GM19035 (cell line): Measurements from ENCODE around the gene RAG2.
A peak's percentile ranks its signal among the peaks of the same experiment; 100 is the strongest.

Experiments
- ATAC-seq: cut with Tn5 transposase; IDR thresholded peaks from one replicate; pipeline ENCODE4 v1.9.1; 2021; ENCODE audit not compliant: unreplicated experiment

RAG2 gene

DNA sequence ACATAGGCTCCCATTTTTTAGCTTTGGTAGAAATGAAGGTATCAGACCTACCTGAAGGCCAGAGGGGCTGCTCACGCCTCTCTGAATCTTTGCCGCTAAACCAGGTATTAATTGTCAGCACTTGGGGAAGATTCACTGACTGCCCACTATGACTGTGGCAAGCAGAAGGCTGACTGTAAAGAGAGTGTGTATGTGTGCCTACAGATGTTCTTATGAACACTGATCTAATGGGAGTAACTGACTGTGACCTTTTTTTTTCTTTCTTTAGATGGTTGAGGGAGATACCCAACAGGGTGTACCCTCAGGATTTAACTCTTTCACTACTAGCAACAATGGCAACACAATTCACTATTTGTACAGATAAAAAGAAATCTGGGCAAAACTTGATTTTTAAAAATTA, at the start of gene RAG2:
Gene RAG2, minus strand, starts transcription at position 186 of the 400 bp plus-strand sequence. CDS start 4,068 bp downstream, outside the sequence.
- no peak for ATAC-seq

DNA sequence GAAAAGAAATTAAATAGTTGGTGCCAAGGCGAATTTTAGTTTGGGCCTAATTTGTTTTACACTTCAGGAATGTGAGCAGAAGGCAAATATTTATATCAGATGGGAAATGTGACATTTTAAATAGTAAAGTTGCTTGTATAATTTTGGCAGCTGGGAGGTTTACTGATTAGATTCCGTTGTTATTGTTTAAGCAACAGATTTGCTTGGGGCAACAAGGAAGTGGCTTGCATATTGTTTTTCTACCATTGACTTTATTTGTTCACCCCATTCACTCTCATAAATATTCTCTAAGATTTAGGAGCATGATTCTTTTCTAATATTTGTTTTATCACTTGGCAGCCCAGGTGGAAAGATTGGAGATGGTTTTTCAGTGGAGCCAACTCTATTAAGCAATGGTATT, 40.5 kb upstream of the RAG2 start:
- ATAC-seq, result no peak

DNA sequence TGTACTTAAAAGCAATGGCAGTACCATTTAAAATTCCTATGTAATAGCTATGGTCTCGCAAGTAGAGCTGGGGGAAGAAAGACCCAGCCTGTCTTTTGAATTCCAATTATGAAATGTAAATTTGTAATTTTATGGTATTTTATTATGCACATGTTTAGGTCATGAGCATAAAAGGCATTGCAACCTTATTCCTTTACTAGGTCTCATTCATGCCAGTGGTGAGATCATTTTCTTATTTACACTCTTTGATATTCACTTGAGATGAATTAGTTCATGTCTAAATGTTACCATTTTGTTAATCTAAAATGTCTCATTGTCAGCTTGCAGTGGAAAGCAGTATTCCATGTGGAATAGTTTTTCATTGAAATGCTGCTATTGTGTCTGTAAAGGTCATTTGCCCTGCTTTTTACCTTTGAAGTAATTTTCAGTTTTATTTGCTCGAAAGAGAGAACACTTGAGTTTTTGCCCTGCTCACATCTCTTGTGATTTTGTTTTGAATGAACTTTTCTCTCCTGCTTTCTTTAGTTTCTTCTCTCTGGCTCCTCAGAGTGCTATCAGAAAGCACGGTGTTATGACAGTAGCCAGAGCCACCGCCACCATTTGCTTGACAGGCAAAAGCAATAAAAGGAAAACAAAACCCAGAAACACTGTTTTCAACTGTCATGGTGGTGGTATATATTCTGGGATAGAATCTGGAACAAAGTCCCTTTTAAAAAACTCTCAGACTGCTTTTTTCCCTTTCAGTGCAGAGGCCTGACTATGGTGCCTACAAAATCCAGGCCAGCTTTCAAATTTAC, 37.2 kb upstream of the RAG2 start:
- ATAC-seq, result no peak

DNA sequence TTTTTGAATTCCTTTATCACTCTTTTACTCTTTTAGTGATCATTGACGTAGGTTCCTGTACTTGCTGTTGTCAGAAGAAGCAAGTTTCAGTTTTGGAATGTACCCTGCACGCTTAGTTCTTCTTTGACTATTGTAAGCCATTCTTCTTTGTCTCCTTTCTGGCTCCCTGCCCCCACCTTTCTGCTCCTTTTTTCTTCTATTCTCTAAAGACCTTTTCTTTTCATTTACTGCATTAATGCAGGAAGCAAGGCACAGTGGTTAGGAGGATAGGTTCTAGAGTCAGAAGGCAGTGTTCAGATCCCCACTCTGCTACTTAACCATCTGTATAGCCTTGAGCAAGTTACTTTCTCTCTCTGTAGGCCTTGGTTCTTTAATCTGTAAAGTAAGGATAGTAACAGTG, 33.7 kb upstream of the RAG2 start:
- peak; percentile 88 for ATAC-seq

DNA sequence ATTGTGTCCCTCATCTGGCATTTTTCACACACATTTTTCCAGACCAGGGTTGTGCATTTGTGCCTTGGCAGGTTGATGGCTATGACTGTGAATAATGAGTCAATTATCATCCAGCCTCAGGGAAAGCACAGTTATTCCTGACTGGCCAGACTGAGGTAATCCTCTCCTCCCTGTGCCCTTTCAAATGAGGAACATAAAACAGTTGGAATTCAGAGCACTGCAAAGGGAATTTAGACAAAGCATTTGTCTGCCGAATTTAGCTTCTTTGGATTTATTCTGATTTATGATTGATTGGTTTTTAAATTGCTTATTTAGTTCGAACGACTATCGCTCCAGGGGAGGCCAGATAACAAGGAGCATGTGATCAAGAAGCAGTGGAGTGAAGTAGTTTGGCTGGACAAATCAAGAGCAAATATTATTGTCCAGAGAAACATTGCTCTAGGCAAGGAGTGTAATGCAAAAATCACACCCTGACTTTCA, 30.8 kb upstream of the RAG2 start:
- no peak for ATAC-seq

DNA sequence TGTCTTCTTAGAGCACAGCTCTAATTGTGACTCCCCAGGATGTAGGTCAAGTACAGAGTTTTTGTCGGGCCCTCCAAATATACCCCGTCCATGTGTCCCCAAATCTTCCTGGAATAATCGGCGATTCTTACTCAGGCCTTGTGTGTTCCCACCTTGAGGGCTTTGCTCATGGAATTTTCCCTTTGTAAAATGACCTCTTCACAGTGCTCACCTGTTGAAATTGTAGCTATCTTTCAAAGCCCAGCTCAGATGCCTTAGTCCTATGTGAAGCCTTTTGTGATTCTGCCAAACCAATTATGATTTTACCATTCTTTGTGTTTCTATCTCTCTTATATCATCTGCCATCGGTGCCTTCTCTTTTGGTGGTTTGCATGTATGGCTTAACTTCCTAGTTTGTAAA, 30.1 kb upstream of the RAG2 start:
- ATAC-seq, result no peak

DNA sequence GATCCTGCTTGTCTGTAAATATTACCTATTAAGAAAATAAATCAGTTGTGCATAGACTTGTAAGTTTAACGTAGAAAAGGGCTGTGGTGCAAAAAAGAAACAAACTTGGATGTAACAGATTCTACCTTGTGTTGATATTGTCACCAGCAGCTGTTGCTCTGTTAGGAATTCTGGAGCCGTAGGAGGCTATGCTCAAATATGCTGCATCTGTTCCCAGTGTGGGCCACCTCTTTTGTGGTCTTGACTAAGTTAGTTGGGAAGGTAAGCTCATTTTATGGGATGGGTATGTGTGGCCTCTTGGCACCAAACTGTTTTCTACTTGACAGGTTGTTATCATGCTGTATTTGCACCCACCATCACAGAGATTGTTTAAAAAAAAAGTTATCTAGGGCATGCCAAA, 29.4 kb upstream of the RAG2 start:
- ATAC-seq, result no peak

DNA sequence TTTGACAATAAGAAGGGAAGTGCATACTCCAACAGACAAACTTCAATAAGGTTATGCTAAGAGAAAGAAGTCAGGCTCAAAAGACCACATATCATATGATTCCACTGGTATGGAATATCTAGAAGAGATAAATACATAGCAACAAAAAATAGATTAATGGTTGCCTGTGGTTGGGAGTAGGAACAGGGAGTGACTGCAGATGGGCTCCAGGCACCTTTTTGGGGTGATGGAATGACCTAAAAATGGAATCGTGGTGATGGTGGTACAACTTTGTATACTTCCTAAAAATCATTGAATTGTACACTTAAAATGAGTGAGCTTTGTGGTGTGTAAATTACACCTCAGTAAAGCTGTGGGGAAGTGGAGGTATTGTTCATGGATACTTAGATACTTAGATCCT, 29.0 kb upstream of the RAG2 start:
- ATAC-seq, result no peak

DNA sequence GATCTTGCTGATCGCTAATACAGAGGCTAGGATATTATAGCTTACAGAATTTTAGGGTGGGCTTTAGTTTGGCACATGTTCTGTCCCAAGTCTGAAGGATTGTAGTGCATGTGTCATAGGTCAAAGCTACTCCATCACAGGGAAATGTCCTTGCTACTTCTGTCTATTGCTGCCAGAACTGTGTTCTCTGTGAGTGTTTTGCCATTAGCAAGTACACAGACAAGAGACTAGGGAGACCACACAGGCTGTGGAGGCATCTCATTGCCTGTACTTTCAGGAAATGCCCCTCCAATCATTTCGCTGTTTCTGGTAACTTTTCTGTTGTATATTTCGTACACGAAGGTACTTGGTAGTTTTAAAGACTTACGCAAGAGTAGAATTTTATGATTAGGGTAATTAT, 25.5 kb upstream of the RAG2 start:
- ATAC-seq, result no peak

DNA sequence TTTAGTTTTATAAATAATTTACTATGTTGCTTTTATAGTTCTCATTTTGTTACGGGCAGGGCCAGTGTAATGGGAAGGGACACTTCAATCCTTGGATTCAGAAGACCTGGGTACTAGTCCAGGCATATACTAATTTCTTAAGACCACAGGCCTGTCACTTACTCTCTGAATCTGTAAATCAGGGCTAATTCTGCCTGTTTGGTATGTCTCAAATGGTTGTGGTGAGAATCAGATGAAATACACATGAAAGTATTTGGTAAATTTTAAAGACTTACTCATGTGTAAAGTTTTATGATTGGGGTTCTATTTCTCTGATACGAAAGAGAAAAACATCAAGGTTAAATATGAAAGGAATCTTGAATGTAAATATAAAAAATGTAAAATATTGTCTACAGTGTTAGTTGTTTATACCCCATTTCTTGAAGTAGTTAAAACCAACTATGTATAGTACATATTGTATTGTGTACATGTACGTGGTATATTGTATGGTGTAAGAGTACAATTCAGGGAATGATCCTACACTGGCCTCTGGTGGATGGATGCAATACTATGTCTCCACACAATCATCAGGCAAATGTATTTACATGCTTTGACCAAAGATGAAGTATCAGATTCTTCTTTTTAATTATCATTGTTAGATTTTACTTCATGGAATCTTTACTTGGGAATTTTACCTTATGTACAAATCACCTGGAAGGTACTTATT, 24.5 kb upstream of the RAG2 start:
- peak; percentile 76 for ATAC-seq

DNA sequence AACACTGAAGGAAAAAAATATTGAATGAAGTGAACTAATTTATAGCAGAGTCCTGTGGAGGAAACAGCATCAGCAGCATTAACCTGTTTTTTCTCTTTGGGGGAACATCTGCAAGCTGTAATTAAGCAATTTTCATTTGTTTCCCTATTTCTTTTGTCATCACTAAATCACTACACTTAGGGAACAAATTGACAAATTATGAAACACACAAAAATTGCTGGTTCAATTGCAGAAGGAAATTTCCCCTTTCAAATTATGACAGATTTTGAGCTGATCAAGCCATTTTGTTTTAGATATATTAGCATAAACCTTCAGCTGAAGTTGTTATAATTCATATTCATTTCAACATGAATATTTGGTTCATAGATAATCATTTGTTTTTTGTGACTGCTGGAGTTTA, 22.2 kb upstream of the RAG2 start:
- no peak for ATAC-seq

DNA sequence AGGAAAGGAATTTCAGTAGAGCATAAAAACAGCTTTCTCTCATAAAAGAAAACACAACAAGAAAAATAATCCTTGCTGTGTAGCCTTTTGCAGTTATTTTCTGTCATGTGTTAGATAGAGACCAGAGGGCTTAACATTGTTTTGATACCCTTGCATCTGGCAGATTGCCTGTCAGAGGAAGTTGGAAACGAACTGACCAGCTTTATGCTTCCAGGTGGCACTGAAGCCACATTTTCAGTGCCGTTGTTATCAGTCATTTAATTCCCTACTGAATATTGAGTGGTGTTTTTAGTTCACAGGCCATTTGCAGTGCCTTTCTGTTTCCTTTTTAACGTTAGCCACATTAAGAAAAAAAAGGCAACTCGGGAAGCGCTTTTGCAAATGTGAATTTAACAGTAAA, 21.5 kb upstream of the RAG2 start:
- ATAC-seq, result no peak

DNA sequence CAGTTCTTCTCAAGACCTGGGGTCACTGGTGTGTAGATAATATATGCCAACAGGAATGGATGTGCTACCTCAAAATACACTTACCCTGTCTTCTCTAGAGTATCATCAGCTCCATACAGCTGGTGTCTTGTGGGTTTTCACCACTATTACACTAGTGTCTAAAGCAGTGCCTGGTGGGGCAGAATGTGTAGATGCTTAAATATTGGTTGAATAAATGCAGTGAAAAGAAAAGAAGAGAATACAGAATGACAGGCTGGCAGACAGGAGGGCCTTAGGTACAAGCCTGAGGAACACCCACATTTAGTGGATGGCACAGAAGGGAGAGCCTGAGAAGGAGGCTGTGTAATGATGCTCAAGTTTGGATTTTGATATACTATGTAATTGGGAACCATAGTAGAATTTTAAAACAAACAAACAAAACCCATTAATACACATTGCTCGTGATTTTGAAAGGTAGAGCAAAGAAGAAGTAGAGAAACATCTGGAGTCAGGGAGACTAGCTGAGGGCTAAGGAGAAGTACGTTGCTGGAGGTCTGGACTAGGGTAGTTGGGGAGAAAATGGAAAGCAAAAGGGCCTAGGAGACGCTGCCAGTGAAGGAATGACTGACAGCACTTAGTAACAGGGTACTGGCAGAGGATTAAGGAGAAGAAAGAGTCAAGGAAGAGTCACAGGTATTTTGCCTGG, 20.5 kb upstream of the RAG2 start:
- no peak for ATAC-seq

DNA sequence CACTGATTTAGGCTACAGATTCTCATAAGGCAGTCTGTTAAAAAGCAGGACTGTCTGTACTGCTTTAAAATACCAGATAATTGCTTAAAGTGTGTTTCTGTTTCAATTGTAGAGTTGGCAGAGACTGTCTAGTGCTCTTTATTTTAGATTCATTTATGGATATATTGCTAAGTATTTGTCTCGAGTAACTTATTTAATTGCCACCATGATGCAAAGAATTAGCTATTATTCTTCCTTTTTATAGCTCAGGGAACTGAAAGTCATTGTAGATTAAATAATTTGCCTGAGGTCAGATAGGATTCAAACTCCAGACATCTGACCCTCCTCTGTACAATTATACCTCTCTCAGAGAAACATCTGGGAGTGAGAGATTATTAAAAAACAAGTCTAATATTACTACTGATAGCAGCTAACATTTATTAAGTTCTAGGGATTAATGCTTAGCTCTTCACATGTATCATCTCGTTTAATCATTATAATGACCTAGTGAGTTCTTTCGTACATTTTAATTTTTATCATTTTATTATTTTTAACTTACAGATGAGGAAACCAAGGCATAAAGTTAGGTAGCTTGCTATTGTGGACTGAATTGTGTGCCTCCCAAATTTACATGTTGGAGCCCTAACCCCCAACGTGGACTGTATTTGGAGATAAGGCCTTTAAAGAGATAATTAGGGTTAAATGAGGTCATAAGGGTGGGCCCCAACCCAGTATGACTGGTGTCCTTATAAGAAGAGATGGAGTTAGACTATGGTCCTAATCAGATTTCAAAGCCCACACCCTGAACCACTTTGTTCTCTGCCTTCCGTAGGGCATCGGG, 19.7 kb upstream of the RAG2 start:
- no peak for ATAC-seq

DNA sequence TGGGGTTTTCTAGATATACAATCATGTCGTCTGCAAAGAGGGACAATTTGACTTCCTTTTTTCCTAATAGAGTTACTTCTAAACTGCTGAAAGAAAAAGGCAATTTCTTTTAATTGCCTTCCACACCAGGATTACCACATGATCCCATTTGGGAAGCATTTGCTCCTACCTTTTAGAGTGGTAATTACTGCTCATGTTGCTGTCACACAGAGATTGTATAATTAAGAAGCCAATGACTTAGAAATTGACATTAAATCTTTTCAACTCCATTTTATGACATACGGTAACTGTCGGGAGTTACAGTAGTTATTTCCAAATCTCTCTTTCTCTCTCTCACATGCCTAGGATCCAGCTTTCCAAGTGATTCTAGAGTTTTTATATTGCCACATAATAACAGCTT, 17.8 kb upstream of the RAG2 start:
- no peak for ATAC-seq

DNA sequence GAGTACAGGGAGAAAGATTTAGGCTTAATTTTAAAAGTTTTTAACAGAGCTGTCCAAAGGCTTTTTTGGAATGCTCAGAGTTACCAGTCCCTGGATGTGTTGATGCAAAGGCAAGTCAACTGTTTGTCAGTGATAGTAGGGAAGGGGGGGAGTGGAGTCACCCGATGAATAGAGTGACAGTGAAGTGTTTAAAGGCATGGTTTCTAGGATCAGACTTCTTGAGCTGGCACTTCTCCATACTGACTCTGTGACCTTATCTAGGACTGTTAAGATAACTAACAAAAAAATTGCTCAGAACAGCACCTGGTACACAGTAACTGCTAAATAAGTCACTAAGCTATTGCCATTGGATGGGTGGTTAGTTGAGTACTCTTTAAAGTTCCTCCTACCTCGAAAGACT, 11.3 kb upstream of the RAG2 start:
- no peak for ATAC-seq

DNA sequence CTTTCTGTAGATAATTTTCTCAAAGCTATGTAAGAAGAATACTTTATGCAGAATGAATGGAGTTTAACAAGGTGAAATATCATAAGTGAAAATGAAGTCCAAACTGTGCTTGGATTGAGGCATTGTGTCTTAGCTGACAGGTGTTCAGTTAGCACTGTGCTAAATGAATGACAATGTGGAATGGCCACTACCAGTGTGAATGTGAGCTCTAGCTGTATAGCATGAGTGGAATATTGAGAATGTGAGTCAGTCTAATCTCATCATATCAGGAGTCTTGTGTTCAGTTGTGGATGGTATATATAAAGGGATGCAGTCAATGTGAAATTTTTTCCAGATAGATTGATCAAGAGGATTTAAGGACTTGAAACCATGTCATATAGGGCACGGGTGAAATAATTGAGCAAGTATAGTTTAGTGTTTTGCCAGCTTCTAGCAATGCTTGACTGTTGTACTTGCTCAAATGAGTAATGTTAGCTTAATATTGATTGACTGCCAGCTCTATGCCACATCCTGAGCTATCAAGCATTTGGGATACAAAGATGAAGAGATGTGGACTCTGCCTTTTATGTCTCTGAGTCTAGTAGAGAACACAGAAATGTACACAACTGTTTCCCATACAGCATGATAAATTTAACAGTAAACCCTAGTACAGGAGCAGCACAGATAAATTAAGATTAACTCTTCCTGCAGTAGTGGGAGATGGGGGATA, 10.6 kb upstream of the RAG2 start:
- no peak for ATAC-seq

DNA sequence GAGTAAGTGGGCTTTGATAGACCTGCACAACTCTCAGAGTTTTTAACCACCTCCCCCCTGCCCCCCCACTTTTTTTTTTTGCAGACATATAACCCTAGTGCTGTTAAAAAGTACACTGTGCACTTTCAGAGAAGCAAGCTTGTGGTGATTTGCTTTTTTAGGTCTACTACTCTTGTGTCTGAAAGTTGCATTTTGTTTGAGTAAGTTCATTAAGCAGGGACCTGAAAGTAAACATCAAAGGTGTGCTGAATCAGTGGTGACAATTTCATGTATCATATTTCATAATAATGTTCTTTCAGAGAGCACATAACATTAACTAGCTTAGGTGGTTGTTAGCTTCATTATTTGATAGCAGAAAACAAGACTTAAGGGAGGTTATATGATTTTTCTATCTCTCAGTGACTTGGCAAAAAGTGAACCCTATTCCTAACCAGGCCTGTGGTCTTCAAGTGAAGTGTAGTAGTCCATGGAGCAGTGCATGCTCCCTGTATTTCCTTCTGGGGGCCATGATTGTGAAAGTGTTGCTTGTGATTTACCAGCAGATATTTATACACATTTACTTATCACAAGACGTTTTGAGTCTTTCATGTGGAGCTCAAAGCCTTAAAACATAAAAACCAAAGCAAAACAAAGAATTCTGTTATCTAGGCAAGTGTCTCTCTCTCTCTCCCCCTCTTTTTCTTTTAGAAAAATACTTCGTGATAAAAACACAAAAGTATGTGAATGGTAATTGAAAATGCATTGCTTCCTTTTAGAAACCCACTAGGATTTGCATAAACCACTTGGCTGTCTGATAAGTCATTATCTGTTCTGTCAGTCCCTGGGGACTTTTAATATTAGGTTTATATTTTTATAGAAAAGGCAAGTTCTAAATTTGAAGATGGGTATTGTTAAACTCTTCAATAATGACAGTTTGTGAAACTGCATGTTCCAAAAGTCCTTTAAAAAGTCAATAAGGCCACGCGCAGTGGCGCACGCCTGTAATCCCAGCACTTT, 7.5 kb upstream of the RAG2 start:
- peak; percentile 79 for ATAC-seq

DNA sequence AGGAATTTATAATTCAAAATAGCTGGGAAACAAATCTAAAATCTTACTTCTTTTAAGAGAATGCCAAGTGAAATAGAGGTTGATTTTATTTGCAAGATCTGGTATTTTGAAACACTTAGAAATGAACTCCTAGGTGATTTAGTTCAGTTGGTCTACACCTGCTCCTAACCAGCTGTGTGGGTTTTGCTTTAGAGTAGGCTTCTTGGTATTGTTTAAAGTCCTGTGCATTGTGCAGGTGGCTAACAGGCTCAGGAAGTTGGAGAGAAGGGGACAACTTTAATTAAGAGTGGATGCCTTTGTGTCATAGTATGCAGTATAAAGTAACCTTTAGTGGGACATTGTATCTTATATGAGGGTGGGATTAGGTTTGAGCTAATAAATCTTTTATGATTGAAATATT, 4.1 kb upstream of the RAG2 start:
- no peak for ATAC-seq
